Naive thymus-derived CD8-positive, alpha-beta T cell (primary cell): ENCODE results near the gene CCDC159. TPM values are rescaled to one million over a fixed set of nuclear protein-coding genes. Genes with fewer than 3 reads are reported as not detected.
"Not testable (repeated sequence)": the region's sequence is repeated elsewhere in the genome, so short reads cannot be mapped to it uniquely, and the experiment has no call there.

Experiments used
- ATAC-seq, 2 donors: fragments of 150-1000 bp; cut with Tn5 transposase in 1 of 2; sonication (Bioruptor Pico), chemical (Tn5 transposase) in 1 of 2; 1 replicate in 1 of 2; 2 replicates in 1 of 2; pipeline ENCODE4 v1.10.0; 2021; ENCODE audit warnings: mild to moderate bottlenecking in 2 of 2, moderate library complexity in 2 of 2
- POLR2A ChIA-PET: fragments of 350-600 bp; sonication (Branson Sonifier 250); formaldehyde crosslinking; loops from one replicate; lab custom pipeline; 2021; ENCODE audit warnings: antibody characterized with exemption; lab: Charles Lee
- DNase-seq, 10 donors: peaks; one replicate each; pipeline versions ENCODE4 v3.0.0 to v3.0.0-alpha.2; 2020 to 2022
- H3K27ac Mint-ChIP-seq, 10 donors: one replicate each; pipeline ENCODE4 v1.8.0; 2020 to 2022; ENCODE audit warnings: mild to moderate bottlenecking in 10 of 10, mixed read lengths in 10 of 10, moderate library complexity in 4 of 10, inconsistent platforms in 1 of 10
- H3K27me3 Mint-ChIP-seq, 5 donors: one replicate each; pipeline ENCODE4 v1.8.0; 2021 to 2022; ENCODE audit warnings: mixed read lengths in 5 of 5
- H3K36me3 Mint-ChIP-seq, 3 donors: one replicate each; pipeline ENCODE4 v1.8.0; 2020 to 2022; ENCODE audit warnings: mixed read lengths in 3 of 3, mild to moderate bottlenecking in 2 of 3, inconsistent platforms in 1 of 3
- H3K4me1 Mint-ChIP-seq, 4 donors: one replicate each; pipeline ENCODE4 v1.8.0; 2021 to 2022; ENCODE audit warnings: mixed read lengths in 4 of 4
- H3K4me3 Mint-ChIP-seq, 10 donors: one replicate each; pipeline ENCODE4 v1.8.0; 2020 to 2022; ENCODE audit warnings: mild to moderate bottlenecking in 10 of 10, mixed read lengths in 10 of 10, moderate library complexity in 6 of 10, inconsistent platforms in 1 of 10
- H3K9me3 Mint-ChIP-seq, 9 donors: one replicate each; pipeline ENCODE4 v1.8.0; 2020 to 2022; ENCODE audit warnings: mixed read lengths in 9 of 9, mild to moderate bottlenecking in 3 of 9, inconsistent platforms in 1 of 9, moderate library complexity in 1 of 9
- polyA plus RNA-seq, 3 donors: library from polyadenylated mRNA; unstranded; fragments of 300-500 nt; fragmentation: Illumina TruSeq; gene quantifications; one replicate each; pipeline ENCODE4 v1.2.3, GENCODE V29; 2021
- total RNA-seq, 8 experiments: library from RNA in 2 of 8; stranded (reverse) in 2 of 8; gene quantifications; one replicate each; pipeline ENCODE4 v1.2.3 and lab custom pipeline; 2021 to 2026

Gene CCDC159
- total and polyA plus RNA-seq, 5 experiments from 2014 or later, result 13.7 to 61.6 (median 16.8) TPM

GRCh38 chr19:11324079-11324661 is 22.1 kb upstream of the CCDC159 start:
- Mint-ChIP-seq H3K9me3 (no peaks in the 10 kb centered on the region), H3K36me3 (peaks cover 0 to 3% (median 0%) of the 10 kb centered on the region in 3 donors), H3K4me3 (peak overlapping the region in 8 of 10 donors; percentile 33 to 77 (median 62)), H3K27ac (peak overlapping the region in 9 of 10 donors; percentile 17 to 84 (median 70)), H3K4me1 (peaks cover 8 to 42% (median 17%) of the 10 kb centered on the region in 4 donors), H3K27me3 (peaks cover 0 to 22% (median 8%) of the 10 kb centered on the region in 5 donors)
- peak in 3 of 10 donors; percentile 16 to 32 (median 22) for DNase-seq
- ATAC-seq, result peak; percentile 67 to 73
- POLR2A ChIA-PET, result interaction anchor here (0.5 to 1.7 kb wide), 5 partner anchors 20 to 184 kb away, joined by 3 to 7 read pairs (median 4); partner anchors contain the start of gene SWSAP1

DNA sequence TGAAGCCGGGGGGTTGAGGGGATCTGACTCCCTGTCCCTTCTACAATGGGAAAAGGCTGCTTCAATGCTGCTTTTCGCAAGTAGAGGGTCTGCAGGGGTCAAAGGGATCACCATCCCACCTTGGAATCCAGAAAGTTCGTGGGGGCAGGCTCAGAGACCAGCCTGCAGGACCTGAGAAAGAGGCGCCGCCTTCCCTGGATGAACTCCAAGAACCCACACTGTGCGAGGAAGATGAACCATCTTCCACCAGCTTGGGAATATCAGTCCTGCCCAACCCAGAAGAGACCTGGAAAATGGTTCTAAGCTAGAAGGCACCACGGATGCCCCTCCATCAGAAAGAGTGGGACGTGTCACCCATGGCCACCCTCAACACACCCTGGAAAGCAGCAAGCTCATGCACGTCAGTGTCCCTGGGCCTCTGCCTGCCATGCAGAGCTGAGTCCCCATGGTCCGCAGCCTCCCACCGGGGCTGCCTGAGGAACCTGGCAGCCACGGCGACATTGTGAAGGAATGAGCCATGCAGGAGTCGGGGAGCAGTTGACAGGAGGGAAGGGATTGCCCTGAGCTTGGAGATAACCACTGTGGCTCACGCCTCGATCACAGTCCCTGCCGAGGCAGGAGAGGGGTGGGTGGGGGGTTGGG is 21.4 kb upstream of the CCDC159 start:
- Mint-ChIP-seq H3K27ac (peak overlapping the region in 3 of 10 donors; percentile 56 to 83 (median 70)), H3K27me3 (peaks cover 0 to 22% (median 8%) of the 10 kb centered on the region in 5 donors), H3K4me1 (peaks cover 8 to 42% (median 17%) of the 10 kb centered on the region in 4 donors), H3K9me3 (no peaks in the 10 kb centered on the region), H3K4me3 (peak overlapping the region in 1 of 10 donors; percentile 18), H3K36me3 (peaks cover 0 to 3% (median 0%) of the 10 kb centered on the region in 3 donors)
- DNase-seq (no peak), ATAC-seq (no peak)
- POLR2A ChIA-PET, result interaction anchor here (0.6 to 1.2 kb wide), 3 partner anchors 19 to 55 kb away, joined by 3 to 7 read pairs (median 3); partner anchors contain the start of gene SWSAP1

- Mint-ChIP-seq H3K4me1 (peaks cover 8 to 41% (median 17%) of the 10 kb centered on the region in 4 donors), H3K27ac (no peak overlapping the region), H3K9me3 (no peaks in the 10 kb centered on the region), H3K36me3 (peaks cover 0 to 4% (median 3%) of the 10 kb centered on the region in 3 donors), H3K4me3 (no peak overlapping the region), H3K27me3 (peaks cover 0 to 17% (median 5%) of the 10 kb centered on the region in 5 donors)
- no peak for ATAC-seq
- DNase-seq, result no peak
- POLR2A ChIA-PET, result no interaction called here
Measured at GRCh38 chr19:11325544-11325943, 20.8 kb upstream of the CCDC159 start.

GRCh38 chr19:11330127-11330526 is 16.2 kb upstream of the CCDC159 start:
- POLR2A ChIA-PET, result no interaction called here
- peaks cover 0 to 16% (median 15%) of the 10 kb centered on the region in 3 donors for H3K36me3 Mint-ChIP-seq
- peaks cover 0 to 3% (median 0%) of the 10 kb centered on the region in 4 donors for H3K4me1 Mint-ChIP-seq
- no peak for ATAC-seq
- H3K4me3 Mint-ChIP-seq, result no peak overlapping the region
- no peaks in the 10 kb centered on the region for H3K9me3 Mint-ChIP-seq
- DNase-seq, result no peak
- no peak overlapping the region for H3K27ac Mint-ChIP-seq
- H3K27me3 Mint-ChIP-seq, result no peaks in the 10 kb centered on the region

- no peaks in the 10 kb centered on the region for H3K27me3 Mint-ChIP-seq
- H3K27ac Mint-ChIP-seq, result no peak overlapping the region
- H3K4me1 Mint-ChIP-seq, result no peaks in the 10 kb centered on the region
- POLR2A ChIA-PET, result no interaction called here
- DNase-seq (no peak), ATAC-seq (no peak)
- no peak overlapping the region for H3K4me3 Mint-ChIP-seq
- no peaks in the 10 kb centered on the region for H3K9me3 Mint-ChIP-seq
- H3K36me3 Mint-ChIP-seq, result peaks cover 4 to 26% (median 19%) of the 10 kb centered on the region in 3 donors
Measured at GRCh38 chr19:11331502-11331901, 14.8 kb upstream of the CCDC159 start.

- Mint-ChIP-seq H3K9me3 (no peaks in the 10 kb centered on the region), H3K4me1 (peaks cover 3 to 11% (median 9%) of the 10 kb centered on the region in 4 donors), H3K4me3 (no peak overlapping the region), H3K36me3 (peaks cover 4 to 27% (median 19%) of the 10 kb centered on the region in 3 donors), H3K27ac (no peak overlapping the region), H3K27me3 (no peaks in the 10 kb centered on the region)
- POLR2A ChIA-PET, result interaction anchor here (0.6 to 1.0 kb wide), 4 partner anchors 37 to 576 kb away, joined by 3 to 4 read pairs (median 3); no protein-coding TSS in a partner anchor
- no peak for DNase-seq
- ATAC-seq, result no peak
Measured at GRCh38 chr19:11332822-11333221, 13.5 kb upstream of the CCDC159 start.

GRCh38 chr19:11333838-11334237 is 12.5 kb upstream of the CCDC159 start:
- Mint-ChIP-seq H3K36me3 (peaks cover 4 to 27% (median 19%) of the 10 kb centered on the region in 3 donors), H3K27ac (peak overlapping the region in 1 of 10 donors; percentile 31), H3K4me1 (peaks cover 3 to 19% (median 18%) of the 10 kb centered on the region in 4 donors)
- POLR2A ChIA-PET, H3K9me3 Mint-ChIP-seq, DNase-seq, H3K4me3 Mint-ChIP-seq, H3K27me3 Mint-ChIP-seq, ATAC-seq: not testable (repeated sequence)

GRCh38 chr19:11335449-11336146 is 10.7 kb upstream of the CCDC159 start:
- DNase-seq, result no peak
- Mint-ChIP-seq H3K9me3 (no peaks in the 10 kb centered on the region), H3K27me3 (no peaks in the 10 kb centered on the region), H3K36me3 (peaks cover 4 to 27% (median 15%) of the 10 kb centered on the region in 3 donors), H3K4me1 (peaks cover 5 to 28% (median 24%) of the 10 kb centered on the region in 4 donors), H3K27ac (peak overlapping the region in 1 of 10 donors; percentile 34), H3K4me3 (no peak overlapping the region)
- ATAC-seq, result no peak
- POLR2A ChIA-PET, result no interaction called here

DNA sequence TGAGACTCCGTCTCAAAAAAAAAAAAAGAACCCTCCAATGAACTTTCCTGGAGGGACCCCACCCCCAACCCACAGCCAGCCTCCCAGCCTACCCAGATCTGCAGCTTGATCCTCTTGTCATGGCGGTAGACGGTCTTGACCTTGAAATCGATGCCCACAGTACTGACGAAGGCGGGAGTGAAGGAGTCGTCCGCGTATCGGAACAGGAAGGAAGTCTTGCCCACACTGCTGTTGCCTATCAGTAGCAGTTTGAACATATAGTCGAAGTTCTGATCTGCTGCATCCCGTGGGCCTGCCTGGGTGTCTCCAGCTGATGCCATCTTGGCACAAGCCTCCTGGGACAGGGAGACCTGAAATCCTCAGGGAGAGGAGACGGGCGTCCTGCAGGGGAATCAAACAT is 9.2 kb upstream of the CCDC159 start:
- H3K4me3 Mint-ChIP-seq, result peak overlapping the region in 2 of 10 donors; percentile 27 to 42

GRCh38 chr19:11338121-11338520 is 8.2 kb upstream of the CCDC159 start:
- H3K9me3 Mint-ChIP-seq, result no peaks in the 10 kb centered on the region
- peak overlapping the region in 2 of 10 donors; percentile 49 to 80 for H3K27ac Mint-ChIP-seq
- POLR2A ChIA-PET, result interaction anchor here (0.6 to 1.2 kb wide), 5 partner anchors 8 to 144 kb away, joined by 3 to 6 read pairs (median 4); partner anchors contain the start of genes CCDC159 and TMEM205
- peaks cover 4 to 20% (median 20%) of the 10 kb centered on the region in 3 donors for H3K36me3 Mint-ChIP-seq
- ATAC-seq (no peak), DNase-seq (no peak)
- H3K4me3 Mint-ChIP-seq, result peak overlapping the region in 5 of 10 donors; percentile 12 to 87 (median 72)
- H3K27me3 Mint-ChIP-seq, result no peaks in the 10 kb centered on the region
- H3K4me1 Mint-ChIP-seq, result peaks cover 5 to 28% (median 24%) of the 10 kb centered on the region in 4 donors

More for the DNA sequence above, 9.2 kb upstream of the CCDC159 start:
- no peak for DNase-seq
- H3K36me3 Mint-ChIP-seq, result peaks cover 4 to 24% (median 15%) of the 10 kb centered on the region in 3 donors
- peak in 1 of 2 donors; percentile 34 for ATAC-seq
- H3K27ac Mint-ChIP-seq, result peak overlapping the region in 4 of 10 donors; percentile 19 to 68 (median 46)
- POLR2A ChIA-PET, result interaction anchor here (1.2 kb wide), 1 partner anchor 9 kb away, joined by 6 read pairs; the partner anchor contains the start of genes CCDC159 and TMEM205
- no peaks in the 10 kb centered on the region for H3K9me3 Mint-ChIP-seq
- no peaks in the 10 kb centered on the region for H3K27me3 Mint-ChIP-seq
- peaks cover 5 to 28% (median 24%) of the 10 kb centered on the region in 4 donors for H3K4me1 Mint-ChIP-seq

GRCh38 chr19:11338569-11339253 is 7.6 kb upstream of the CCDC159 start:
- peak overlapping the region in 9 of 10 donors; percentile 27 to 90 (median 66) for H3K27ac Mint-ChIP-seq

More at GRCh38 chr19:11338569-11339253, 7.6 kb upstream of the CCDC159 start:
- Mint-ChIP-seq H3K9me3 (no peaks in the 10 kb centered on the region), H3K4me3 (peak overlapping the region; percentile 71 to 89 (median 79)), H3K36me3 (peaks cover 4 to 17% (median 16%) of the 10 kb centered on the region in 3 donors), H3K27me3 (no peaks in the 10 kb centered on the region), H3K4me1 (peaks cover 5 to 32% (median 24%) of the 10 kb centered on the region in 4 donors)
- ATAC-seq (peak in 1 of 2 donors; percentile 37), DNase-seq (no peak)
- POLR2A ChIA-PET, result interaction anchor here (0.9 kb wide), 1 partner anchor 37 kb away, joined by 5 read pairs; no protein-coding TSS in a partner anchor
